Skin epidermis (tissue), 12 donors: ENCODE data around the gene MICB.
A peak's percentile ranks its signal among the peaks of the same experiment; 100 is the strongest.
"Not testable (repeated sequence)": the region's sequence is repeated elsewhere in the genome, so short reads cannot be mapped to it uniquely, and the experiment has no call there.

ENCODE experiments used
- H3K27ac ChIP-seq, 21 experiments: fragments of 200-600 bp; sonication (generic) in 11 of 21; one replicate each; pipeline ENCODE4 v1.5.0; 2020; ENCODE audit warnings: mild to moderate bottlenecking in 3 of 21, inconsistent platforms in 2 of 21, moderate library complexity in 2 of 21
- H3K4me3 ChIP-seq, 7 experiments: fragments of 200-600 bp; sonication (generic) in 2 of 7; one replicate each; pipeline ENCODE4 v1.5.0; 2020; ENCODE audit warnings: inconsistent platforms in 2 of 7, mild to moderate bottlenecking in 2 of 7, moderate library complexity in 1 of 7

MICB gene

GRCh38 chr6:31473780-31474761, 23.9 kb upstream of the MICB start:
- H3K27ac ChIP-seq: no peak overlapping the region
- H3K4me3 ChIP-seq: no peak overlapping the region

- Histone ChIP-seq H3K4me3 (no peak overlapping the region), H3K27ac (no peak overlapping the region)
Observed at GRCh38 chr6:31474871-31475286, 23.1 kb upstream of the MICB start.

DNA sequence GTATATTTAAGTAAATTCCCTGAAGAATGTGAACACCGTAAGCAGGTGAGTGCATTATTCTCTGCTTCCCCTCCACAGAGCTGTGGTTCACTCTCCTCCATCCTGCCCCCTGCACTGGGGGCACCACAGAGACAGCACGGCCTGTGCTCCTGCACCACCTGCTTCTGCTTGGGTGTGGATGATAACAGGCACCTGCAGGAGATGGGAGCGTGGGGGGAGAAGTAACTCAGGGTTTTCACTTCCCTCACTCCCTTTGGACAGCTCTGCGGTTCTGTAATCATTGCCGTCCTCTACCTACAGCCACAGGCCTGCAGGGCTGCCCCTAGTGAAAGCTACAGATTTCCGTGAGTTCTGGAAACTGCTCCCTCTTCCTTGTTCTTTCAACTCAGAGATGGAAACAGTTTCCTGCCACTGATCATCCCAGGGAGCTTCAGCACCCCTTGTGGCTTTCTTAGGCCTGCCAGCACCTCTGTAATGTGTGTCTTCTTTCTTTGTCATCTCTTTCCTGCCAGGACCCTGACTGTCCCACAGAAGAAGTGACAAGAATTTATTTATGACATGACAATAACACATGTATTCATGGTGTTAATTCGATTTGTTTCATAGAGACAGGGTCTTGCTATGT, 21.3 kb upstream of the MICB start:
- no peak overlapping the region for H3K27ac ChIP-seq
- no peak overlapping the region for H3K4me3 ChIP-seq

- H3K4me3 ChIP-seq: no peak overlapping the region
- no peak overlapping the region for H3K27ac ChIP-seq
Observed at GRCh38 chr6:31477521-31477920, 20.4 kb upstream of the MICB start.

DNA sequence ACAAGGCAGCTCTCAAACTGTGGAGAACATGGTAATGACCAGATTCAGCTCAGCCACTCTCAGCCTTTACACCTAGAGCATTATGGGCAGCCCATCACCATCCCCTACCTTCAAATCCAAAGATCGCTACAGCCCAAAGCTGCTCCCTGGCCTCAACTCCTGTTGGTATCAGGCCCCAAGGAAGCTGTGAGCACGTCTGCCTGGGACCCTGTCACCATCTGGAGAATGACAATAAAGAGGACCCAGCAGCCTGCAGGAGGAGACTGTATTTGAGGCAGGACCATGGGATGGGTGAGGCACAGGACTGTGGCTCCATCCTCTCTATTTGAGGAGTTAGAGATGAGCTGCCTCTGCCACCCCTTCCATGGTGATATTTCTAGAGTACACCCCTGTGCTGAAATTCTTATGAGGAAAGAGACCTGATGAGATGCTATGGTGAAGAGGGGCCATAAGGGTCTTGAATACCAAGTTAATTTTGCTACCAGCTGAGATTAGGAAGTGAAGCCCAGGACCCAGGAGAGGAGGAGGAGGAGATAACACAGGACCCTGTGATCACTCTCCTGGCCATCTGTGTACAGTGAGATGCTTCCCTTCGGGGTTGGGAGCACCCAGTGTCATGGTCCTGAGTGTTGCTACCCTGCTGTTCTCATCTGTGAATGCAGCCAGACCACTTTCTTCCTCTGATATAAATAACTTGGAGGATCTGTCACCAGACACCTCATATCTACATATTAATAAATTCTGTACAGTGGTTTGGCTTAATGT, 19.6 kb upstream of the MICB start:
- no peak overlapping the region for H3K27ac ChIP-seq
- H3K4me3 ChIP-seq: no peak overlapping the region

GRCh38 chr6:31479151-31479932, 18.6 kb upstream of the MICB start:
- H3K27ac ChIP-seq: no peak overlapping the region
- H3K4me3 ChIP-seq: no peak overlapping the region

- Histone ChIP-seq H3K27ac (no peak overlapping the region), H3K4me3 (no peak overlapping the region)
Observed at GRCh38 chr6:31479933-31480535, 17.9 kb upstream of the MICB start.

GRCh38 chr6:31480574-31480973, 17.4 kb upstream of the MICB start:
- no peak overlapping the region for H3K27ac ChIP-seq
- no peak overlapping the region for H3K4me3 ChIP-seq

- no peak overlapping the region for H3K4me3 ChIP-seq
- no peak overlapping the region for H3K27ac ChIP-seq
Observed at GRCh38 chr6:31483392-31483791, 14.6 kb upstream of the MICB start.

DNA sequence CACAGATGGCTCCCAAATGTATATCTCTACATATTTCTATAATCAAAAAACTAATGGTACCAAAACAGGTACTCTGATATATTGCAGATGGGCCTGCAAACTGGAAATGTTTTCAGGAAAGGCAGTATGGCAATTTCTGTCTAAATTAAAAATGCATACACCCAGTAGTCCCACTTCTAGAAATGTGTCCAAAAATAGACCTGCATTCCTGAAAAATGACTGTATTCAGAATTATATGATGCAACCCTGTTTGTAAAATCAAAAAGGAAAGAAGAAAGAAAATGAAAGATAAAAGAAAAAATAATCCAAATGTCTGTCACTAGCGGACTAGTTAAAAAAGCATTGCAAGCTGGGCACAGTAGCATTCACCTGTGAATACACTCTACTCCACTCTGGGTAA, 12.9 kb upstream of the MICB start:
- Histone ChIP-seq H3K4me3 (no peak overlapping the region), H3K27ac (no peak overlapping the region)

DNA sequence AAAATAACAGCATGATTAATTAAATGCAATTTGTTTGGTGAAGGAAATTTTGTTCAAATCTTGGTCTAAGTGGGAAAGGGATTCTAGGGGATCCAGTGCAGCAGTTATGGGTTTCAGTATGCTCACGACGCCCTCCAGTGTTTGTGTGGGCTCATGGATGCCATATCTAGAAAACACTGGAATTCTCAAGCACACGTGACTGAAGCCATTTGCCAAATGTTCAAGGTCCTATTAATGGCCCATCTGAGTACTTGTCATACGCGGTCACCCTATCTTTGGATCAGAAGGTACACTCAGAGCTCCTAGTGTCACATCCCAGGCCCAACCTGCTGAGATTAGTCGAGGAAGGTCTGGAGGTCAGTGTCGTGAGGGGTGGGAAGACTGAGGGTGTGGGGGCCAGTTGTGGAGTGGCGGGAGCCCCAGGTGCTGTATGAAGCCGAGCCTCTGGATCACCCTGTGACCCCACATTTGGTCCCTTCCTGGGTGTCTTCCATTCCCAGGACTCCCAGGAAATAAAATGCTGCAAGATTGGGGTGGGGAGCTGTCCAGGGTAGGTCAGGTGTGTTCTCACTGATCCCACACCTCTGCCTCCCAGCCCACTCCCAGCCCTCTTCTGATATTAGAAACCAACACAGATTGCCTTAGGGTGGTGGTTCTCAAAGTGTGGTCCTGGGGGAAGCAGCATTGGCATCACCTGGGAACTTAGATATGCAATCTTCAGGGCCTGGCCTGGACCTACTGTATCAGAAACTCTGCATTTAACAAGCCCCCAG, 11.7 kb upstream of the MICB start:
- not testable (repeated sequence) for H3K27ac ChIP-seq, H3K4me3 ChIP-seq

GRCh38 chr6:31487674-31488073, 10.3 kb upstream of the MICB start:
- not testable (repeated sequence) for H3K4me3 ChIP-seq, H3K27ac ChIP-seq

- H3K27ac ChIP-seq: no peak overlapping the region
- H3K4me3 ChIP-seq: no peak overlapping the region
Observed at GRCh38 chr6:31489086-31489485, 8.9 kb upstream of the MICB start.

GRCh38 chr6:31490115-31490873, 7.7 kb upstream of the MICB start:
- Histone ChIP-seq H3K4me3 (no peak overlapping the region), H3K27ac (no peak overlapping the region)

DNA sequence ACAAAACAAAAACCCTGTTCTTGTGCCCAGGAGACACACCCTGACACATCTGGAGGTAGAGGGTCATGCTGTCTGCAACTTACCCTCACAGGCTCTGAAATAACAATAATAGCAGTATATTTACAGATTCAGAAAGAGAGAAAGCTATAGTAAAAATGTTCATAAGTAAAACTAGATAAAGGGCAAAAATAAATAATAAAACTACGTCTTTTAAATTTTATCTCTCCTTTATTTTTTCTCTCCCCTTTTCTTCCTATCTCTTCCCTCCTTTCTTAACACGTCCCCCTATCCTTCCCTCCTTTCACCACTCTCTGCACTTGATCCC, 4.4 kb upstream of the MICB start:
- H3K27ac ChIP-seq: peak overlapping the region in 2 of 21 experiments; percentile 83 to 94
- H3K4me3 ChIP-seq: peak overlapping the region; percentile 45 to 67 (median 60)

DNA sequence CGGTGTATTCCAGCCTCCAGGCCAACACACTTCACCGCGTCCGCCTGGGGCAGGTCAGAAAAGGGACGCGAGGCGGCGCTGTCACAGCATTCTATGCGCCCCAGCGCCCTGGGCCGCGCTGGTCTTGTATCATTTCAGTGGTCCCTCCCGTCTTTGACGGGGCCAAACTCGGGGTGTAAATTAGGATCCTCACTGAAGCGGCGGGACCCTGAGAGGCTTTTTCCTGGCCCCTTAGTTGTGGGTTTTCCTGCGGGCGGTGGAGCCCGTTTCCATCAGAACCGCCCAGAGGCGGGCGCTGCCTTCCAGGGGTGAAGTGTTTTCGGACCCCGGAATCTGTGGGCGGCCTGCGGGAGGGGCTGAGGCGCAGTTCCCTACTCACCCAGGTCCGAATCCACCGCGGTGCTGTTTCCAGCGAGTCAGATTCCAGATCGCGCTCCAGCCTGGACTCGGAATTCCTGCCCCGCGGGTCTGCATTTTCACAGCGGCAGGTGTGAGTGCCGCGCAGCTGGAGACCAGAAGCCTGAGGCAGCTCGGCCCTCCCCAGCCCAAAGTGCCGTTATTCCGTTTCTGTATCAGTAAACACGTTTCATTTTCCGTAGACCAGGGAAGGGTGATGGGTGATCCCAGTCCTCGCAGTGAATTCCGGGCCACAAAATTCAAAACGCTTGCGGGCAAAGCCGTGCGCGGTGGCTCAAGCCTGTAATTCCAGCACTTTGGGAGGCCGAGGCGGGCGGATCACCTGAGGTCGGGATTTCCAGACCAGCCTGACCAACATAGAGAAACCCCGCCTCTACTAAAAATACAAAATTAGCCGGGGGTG, 3.9 kb upstream of the MICB start:
- H3K27ac ChIP-seq: peak overlapping the region; percentile 6 to 94 (median 75)
- peak overlapping the region; percentile 45 to 67 (median 60) for H3K4me3 ChIP-seq

DNA sequence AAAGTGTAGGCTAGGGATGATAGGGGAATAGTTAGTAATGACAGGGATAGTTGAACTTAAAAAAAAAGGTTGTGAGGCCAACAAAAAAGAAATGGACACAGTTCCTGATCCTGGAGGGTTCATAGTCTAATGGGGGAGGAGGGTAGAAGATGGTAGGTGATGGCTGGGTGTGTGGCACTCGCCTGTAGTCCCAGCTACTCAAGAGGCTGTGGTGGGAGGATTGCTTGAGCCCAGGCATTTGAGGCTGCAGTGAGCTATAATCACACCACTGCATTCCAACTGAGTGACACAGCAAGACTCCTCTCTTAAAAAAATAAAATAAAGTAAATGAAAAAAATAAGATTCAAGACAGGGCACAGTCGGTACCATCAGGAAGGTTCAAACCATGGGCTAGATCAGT, 2.4 kb upstream of the MICB start:
- H3K4me3 ChIP-seq: peak overlapping the region in 3 of 7 experiments; percentile 60 to 67 (median 62)
- peak overlapping the region in 10 of 21 experiments; percentile 71 to 94 (median 82) for H3K27ac ChIP-seq
